ENCODE data around the gene SCAF1. TPM values are rescaled to one million over a fixed set of nuclear protein-coding genes. Genes with fewer than 3 reads are reported as not detected.

SCAF1 gene
- total and polyA plus RNA-seq, 7 donors = 23.0 to 72.9 (median 45.5) TPM

GRCh38 chr19:49624967-49625910 lies 16.8 kb upstream of the SCAF1 start:
- WGBS, 3 donors = 82 to 87% (median 83%) methylated on average over 25 to 27 of the region's 27 CpGs
- intact Hi-C loops (cut with DNase I) = no loop called here

DNA sequence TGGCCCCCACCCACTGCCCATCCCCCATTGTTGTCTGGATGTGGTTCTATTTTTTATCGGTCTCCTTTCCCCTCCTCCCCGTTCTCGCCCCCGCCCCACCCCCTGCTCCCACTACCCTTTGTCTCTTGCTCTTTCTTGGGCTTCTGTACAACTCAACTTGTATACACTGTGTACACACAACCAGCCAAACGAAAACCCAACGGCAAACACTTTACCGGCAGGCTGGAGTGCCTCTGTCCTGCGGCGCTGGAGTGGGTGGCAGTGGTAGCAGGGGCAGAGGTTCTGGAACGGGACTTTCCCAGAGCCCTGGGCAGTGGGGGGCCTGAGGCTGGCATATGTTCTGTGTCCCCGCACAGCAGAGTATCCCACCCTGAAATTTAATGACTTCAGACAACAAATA lies 15.8 kb upstream of the SCAF1 start:
- no peaks in the 10 kb centered on the region for H3K9me3 ChIP-seq
- WGBS, 3 donors = 84 to 88% (median 84%) methylated on average over 11 of the region's 11 CpGs
- H3K4me1 ChIP-seq = no peaks in the 10 kb centered on the region
- TF ChIP-seq, protein P1, sequence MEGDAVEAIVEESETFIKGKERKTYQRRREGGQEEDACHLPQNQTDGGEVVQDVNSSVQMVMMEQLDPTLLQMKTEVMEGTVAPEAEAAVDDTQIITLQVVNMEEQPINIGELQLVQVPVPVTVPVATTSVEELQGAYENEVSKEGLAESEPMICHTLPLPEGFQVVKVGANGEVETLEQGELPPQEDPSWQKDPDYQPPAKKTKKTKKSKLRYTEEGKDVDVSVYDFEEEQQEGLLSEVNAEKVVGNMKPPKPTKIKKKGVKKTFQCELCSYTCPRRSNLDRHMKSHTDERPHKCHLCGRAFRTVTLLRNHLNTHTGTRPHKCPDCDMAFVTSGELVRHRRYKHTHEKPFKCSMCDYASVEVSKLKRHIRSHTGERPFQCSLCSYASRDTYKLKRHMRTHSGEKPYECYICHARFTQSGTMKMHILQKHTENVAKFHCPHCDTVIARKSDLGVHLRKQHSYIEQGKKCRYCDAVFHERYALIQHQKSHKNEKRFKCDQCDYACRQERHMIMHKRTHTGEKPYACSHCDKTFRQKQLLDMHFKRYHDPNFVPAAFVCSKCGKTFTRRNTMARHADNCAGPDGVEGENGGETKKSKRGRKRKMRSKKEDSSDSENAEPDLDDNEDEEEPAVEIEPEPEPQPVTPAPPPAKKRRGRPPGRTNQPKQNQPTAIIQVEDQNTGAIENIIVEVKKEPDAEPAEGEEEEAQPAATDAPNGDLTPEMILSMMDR (IDR thresholded peaks at IDR 0.05) = no peak
- no peak overlapping the region for H3K27ac ChIP-seq
- DNase-seq = no peak
- no peak overlapping the region for H3K4me3 ChIP-seq
- no peak for ATAC-seq
- H3K36me3 ChIP-seq (ENCODE audit: insufficient read depth in 1 of 2, low read depth in 1 of 2) = peaks cover 0 to 32% of the 10 kb centered on the region in 2 donors
- no peaks in the 10 kb centered on the region for H3K27me3 ChIP-seq (ENCODE audit: insufficient read depth in 3 of 3, low read length in 2 of 3)
- intact Hi-C loops (cut with DNase I) = no loop called here

More at GRCh38 chr19:49624967-49625910, 16.8 kb upstream of the SCAF1 start:
- H3K36me3 ChIP-seq (ENCODE audit: insufficient read depth in 1 of 2, low read depth in 1 of 2) = peaks cover 0 to 35% of the 10 kb centered on the region in 2 donors
- TF ChIP-seq, protein P1 (IDR thresholded peaks at IDR 0.05) = no peak
- no peak overlapping the region for H3K27ac ChIP-seq
- peak in 1 of 4 donors; percentile 26 for ATAC-seq
- no peak for DNase-seq
- H3K27me3 ChIP-seq (ENCODE audit: insufficient read depth in 3 of 3, low read length in 2 of 3) = no peaks in the 10 kb centered on the region
- H3K4me3 ChIP-seq = no peak overlapping the region
- no peaks in the 10 kb centered on the region for H3K4me1 ChIP-seq
- H3K9me3 ChIP-seq = no peaks in the 10 kb centered on the region

DNA sequence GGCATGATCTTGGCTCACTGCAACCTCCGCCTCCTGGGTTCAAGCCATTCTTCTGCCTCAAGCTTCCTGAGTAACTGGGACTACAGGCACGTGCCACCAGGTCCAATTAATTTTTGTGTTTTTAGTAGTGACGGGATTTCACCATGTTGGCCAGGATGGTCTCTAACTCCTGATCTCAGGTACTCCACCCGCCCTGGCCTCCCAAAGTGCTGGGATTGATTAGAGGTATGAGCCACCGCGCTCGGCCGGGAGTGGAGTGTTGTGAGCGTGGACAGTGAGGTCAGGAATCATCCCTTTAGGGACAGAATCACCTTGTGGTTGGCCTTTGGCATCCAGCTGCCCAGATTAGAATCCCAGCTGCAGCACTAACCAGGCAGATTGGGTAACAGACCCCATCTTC lies 12.3 kb upstream of the SCAF1 start:
- no peak for DNase-seq
- no peaks in the 10 kb centered on the region for H3K4me1 ChIP-seq
- no peak overlapping the region for H3K27ac ChIP-seq
- intact Hi-C loops (cut with DNase I) = no loop called here
- no peak for ATAC-seq
- 78 to 87% (median 82%) methylated on average over 9 of the region's 9 CpGs for WGBS, 3 donors
- H3K36me3 ChIP-seq (ENCODE audit: insufficient read depth in 1 of 2, low read depth in 1 of 2) = peaks cover 0 to 20% of the 10 kb centered on the region in 2 donors
- H3K4me3 ChIP-seq = no peak overlapping the region
- TF ChIP-seq, protein P1 (IDR thresholded peaks at IDR 0.05) = no peak
- H3K9me3 ChIP-seq = no peaks in the 10 kb centered on the region
- H3K27me3 ChIP-seq (ENCODE audit: insufficient read depth in 3 of 3, low read length in 2 of 3) = peaks cover 0 to 4% (median 0%) of the 10 kb centered on the region in 3 donors

DNA sequence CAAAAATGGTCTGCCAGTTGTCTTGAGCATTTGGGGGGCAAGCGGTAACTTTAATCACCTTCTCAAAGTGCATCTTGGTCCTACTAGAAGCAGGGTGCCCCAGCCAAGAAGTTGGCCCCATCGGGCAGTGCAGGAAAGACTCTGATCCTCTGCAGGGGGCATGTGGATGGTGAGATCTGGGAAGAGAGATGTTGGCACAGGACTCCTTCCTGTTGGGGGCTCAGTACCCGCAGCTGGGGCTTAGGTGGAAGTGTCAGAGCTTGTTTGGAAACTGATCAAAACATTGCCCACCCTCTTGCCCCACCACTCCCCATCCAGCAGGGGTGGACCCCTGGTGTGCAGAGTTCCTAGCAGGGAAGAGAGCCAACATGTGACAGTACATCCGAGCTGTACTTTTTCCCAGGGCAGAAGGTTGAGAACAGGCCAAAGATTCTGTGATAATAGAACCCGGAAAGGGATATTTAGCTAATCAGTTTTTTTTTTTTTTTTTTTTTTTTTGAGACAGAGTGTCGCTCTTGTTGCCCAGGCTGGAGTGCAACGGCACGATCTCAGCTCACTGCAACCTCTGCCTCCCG lies 10.9 kb upstream of the SCAF1 start:
- Histone ChIP-seq H3K27me3 (ENCODE audit: insufficient read depth in 3 of 3, low read length in 2 of 3) (peaks cover 0 to 4% (median 0%) of the 10 kb centered on the region in 3 donors), H3K4me3 (no peak overlapping the region), H3K4me1 (no peaks in the 10 kb centered on the region), H3K27ac (no peak overlapping the region), H3K9me3 (no peaks in the 10 kb centered on the region), H3K36me3 (ENCODE audit: insufficient read depth in 1 of 2, low read depth in 1 of 2) (peaks cover 0 to 16% of the 10 kb centered on the region in 2 donors)
- ATAC-seq = peak in 2 of 4 donors; percentile 35
- intact Hi-C loops (cut with DNase I) = no loop called here
- TF ChIP-seq, protein P1 (IDR thresholded peaks at IDR 0.05) = no peak
- 15 to 21% (median 17%) methylated on average over 9 of the region's 9 CpGs for WGBS, 3 donors
- no peak for DNase-seq

Data from psoas muscle (tissue), 8 donors.